VCaP (cell line): ENCODE data around the gene NOC2L.

ENCODE experiments used
- H3K27ac ChIP-seq: fragments of 450-650 bp; 2 replicates; pipeline ENCODE4 v1.5.1; 2017
- CTCF ChIP-seq: fragments of 450-650 bp; conservative IDR thresholded peaks from 2 replicates; pipeline ENCODE4 v1.5.1; 2017; ENCODE audit warnings: mild to moderate bottlenecking, moderate library complexity

Gene NOC2L

GRCh38 chr1:897226-897625 lies 61.8 kb downstream of the NOC2L start:
- H3K27ac ChIP-seq = no peak overlapping the region
- TF ChIP-seq CTCF = no peak
